Uterus (tissue), 2 donors: ENCODE measurements around the gene SPEM3.

ENCODE experiments used
- POLR2A ChIP-seq, 2 donors: fragments of 450-650 bp; IDR thresholded peaks; one replicate each; pipeline ENCODE4 v1.6.1; 2016; ENCODE audit warnings: antibody characterized with exemption in 2 of 2, mild to moderate bottlenecking in 1 of 2, moderate library complexity in 1 of 2
- TF ChIP-seq, protein P1 (sequence below), 4 experiments: fragments of 200-600 bp in 2 of 4; fragments of 450-650 bp in 2 of 4; sonication (generic) in 2 of 4; IDR thresholded peaks; one replicate each; pipeline ENCODE4 v1.5.1; 2016 to 2019; ENCODE audit warnings: antibody characterized with exemption in 4 of 4, mild to moderate bottlenecking in 2 of 4, moderate library complexity in 1 of 4

DNA sequence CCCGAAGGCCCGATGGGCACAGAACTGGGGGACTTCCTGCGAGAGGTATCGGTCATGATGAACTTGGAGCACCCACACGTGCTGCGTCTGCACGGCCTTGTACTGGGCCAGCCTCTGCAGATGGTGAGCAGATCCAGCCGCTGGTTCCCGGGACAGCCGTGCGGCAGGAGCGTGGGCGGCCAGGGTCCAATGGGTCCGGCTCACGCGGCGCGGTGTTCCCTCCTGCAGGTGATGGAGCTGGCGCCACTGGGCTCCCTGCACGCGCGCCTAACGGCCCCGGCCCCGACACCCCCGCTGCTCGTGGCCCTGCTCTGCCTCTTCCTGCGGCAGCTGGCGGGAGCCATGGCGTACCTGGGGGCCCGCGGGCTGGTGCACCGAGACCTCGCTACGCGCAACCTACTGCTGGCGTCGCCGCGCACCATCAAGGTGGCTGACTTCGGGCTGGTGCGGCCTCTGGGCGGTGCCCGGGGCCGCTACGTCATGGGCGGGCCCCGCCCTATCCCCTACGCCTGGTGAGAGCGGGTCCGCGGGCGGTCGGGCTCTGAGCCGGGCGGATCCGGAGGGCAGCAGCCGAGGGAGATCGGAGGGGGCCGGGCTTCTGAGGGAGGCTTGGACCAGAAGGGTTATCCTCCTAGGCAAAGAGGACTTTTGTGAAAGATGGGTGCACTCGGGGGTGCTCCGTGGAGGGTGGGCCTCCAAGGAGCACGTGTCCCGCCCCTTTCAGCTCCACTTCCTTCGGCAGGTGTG lies 44.7 kb upstream of the SPEM3 start:
- TF ChIP-seq, protein P1, sequence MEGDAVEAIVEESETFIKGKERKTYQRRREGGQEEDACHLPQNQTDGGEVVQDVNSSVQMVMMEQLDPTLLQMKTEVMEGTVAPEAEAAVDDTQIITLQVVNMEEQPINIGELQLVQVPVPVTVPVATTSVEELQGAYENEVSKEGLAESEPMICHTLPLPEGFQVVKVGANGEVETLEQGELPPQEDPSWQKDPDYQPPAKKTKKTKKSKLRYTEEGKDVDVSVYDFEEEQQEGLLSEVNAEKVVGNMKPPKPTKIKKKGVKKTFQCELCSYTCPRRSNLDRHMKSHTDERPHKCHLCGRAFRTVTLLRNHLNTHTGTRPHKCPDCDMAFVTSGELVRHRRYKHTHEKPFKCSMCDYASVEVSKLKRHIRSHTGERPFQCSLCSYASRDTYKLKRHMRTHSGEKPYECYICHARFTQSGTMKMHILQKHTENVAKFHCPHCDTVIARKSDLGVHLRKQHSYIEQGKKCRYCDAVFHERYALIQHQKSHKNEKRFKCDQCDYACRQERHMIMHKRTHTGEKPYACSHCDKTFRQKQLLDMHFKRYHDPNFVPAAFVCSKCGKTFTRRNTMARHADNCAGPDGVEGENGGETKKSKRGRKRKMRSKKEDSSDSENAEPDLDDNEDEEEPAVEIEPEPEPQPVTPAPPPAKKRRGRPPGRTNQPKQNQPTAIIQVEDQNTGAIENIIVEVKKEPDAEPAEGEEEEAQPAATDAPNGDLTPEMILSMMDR (IDR thresholded peaks at IDR 0.05), result peak in 1 of 4 experiments; percentile 4
- TF ChIP-seq POLR2A (IDR thresholded peaks at IDR 0.05), result no peak
